ENCODE results near the gene HS6ST1. TPM values are rescaled to one million over a fixed set of nuclear protein-coding genes. Genes with fewer than 3 reads are reported as not detected.

Gene HS6ST1
- total and polyA plus RNA-seq, 4 donors, result 17.9 to 31.9 (median 25.4) TPM

- no peak for TF ChIP-seq ATF3 (IDR thresholded peaks at IDR 0.05)
- no peak for TF ChIP-seq YY1 (IDR thresholded peaks at IDR 0.05)
- no peak for TF ChIP-seq RXRA (IDR thresholded peaks at IDR 0.05)
- no peak for TF ChIP-seq MAX (IDR thresholded peaks at IDR 0.05)
- no peak for TF ChIP-seq HNF4G (IDR thresholded peaks at IDR 0.05)
- TF ChIP-seq CTCF (IDR thresholded peaks at IDR 0.05; ENCODE audit: low read depth, low read length, missing input control), result no peak
Observed at GRCh38 chr2:128327180-128327964, 8.7 kb upstream of the HS6ST1 start (continued).

- TF ChIP-seq RXRA (IDR thresholded peaks at IDR 0.05), result no peak
- no peak for TF ChIP-seq FOXA1 (IDR thresholded peaks at IDR 0.05)
- no peak for TF ChIP-seq JUND (IDR thresholded peaks at IDR 0.05)
- TF ChIP-seq MAX (IDR thresholded peaks at IDR 0.05), result no peak
- TF ChIP-seq GABPA (IDR thresholded peaks at IDR 0.05 in 1 of 2, conservative IDR thresholded peaks at IDR 0.05 in 1 of 2), result no peak
- TF ChIP-seq NR2F2 (IDR thresholded peaks at IDR 0.05), result no peak
- no peak for TF ChIP-seq YY1 (IDR thresholded peaks at IDR 0.05)
- TF ChIP-seq TAF1 (conservative IDR thresholded peaks at IDR 0.05), result no peak
- no peak for TF ChIP-seq HNF4A (conservative IDR thresholded peaks at IDR 0.05)
- no peak for TF ChIP-seq EGR1 (IDR thresholded peaks at IDR 0.05; ENCODE audit: low read depth in 2 of 2)
- TF ChIP-seq REST (IDR thresholded peaks at IDR 0.05), result no peak
- no peak for TF ChIP-seq ATF3 (IDR thresholded peaks at IDR 0.05)
- no peak for TF ChIP-seq RAD21 (IDR thresholded peaks at IDR 0.05)
- no peak for TF ChIP-seq CTCF (IDR thresholded peaks at IDR 0.05; ENCODE audit: low read depth, low read length, missing input control)
- TF ChIP-seq SP1 (IDR thresholded peaks at IDR 0.05), result no peak
- no peak for TF ChIP-seq FOXA2 (IDR thresholded peaks at IDR 0.05)
- TF ChIP-seq HNF4G (IDR thresholded peaks at IDR 0.05), result no peak
- TF ChIP-seq ZBTB33 (IDR thresholded peaks at IDR 0.05), result no peak
- Histone ChIP-seq H3K27ac (ENCODE audit: low read depth in 1 of 2, low read length in 2 of 2) (no peak overlapping the region), H3K36me3 (ENCODE audit: control insufficient read depth in 4 of 4, insufficient read depth in 3 of 4, low read depth in 1 of 4, low read length in 3 of 4) (no peaks in the 10 kb centered on the region), H3K4me1 (ENCODE audit: control insufficient read depth in 4 of 4, insufficient read depth in 4 of 4, low read length in 3 of 4) (peaks cover 7 to 15% (median 11%) of the 10 kb centered on the region in 4 donors), H3K4me3 (ENCODE audit: low read depth in 1 of 3, low read length in 3 of 3) (no peak overlapping the region), H3K9ac (ENCODE audit: low read depth in 1 of 2, low read length in 2 of 2) (no peak overlapping the region), H3K27me3 (ENCODE audit: control insufficient read depth in 4 of 4, insufficient read depth in 4 of 4, low read length in 3 of 4) (no peaks in the 10 kb centered on the region), H3K9me3 (ENCODE audit: control insufficient read depth in 4 of 4, low read length in 3 of 4) (no peaks in the 10 kb centered on the region)
- no peak for DNase-seq (ENCODE audit: low spot score)
- WGBS, result 91% methylated on average over 4 of the region's 4 CpGs
Observed at GRCh38 chr2:128326346-128326745, 7.7 kb upstream of the HS6ST1 start.
